GM12878 (cell line): ENCODE results near the gene CTXND1. TPM values are rescaled to one million over a fixed set of nuclear protein-coding genes. Genes with fewer than 3 reads are reported as not detected.

Source experiments
- BMI1 ChIP-seq: fragments of 450-650 bp; IDR thresholded peaks from 2 replicates; pipeline ENCODE4 v1.6.1; 2016; ENCODE audit warnings: mild to moderate bottlenecking, moderate library complexity, borderline replicate concordance
- CHD1 ChIP-seq: IDR thresholded peaks from 2 replicates; pipeline ENCODE4 v1.6.1; 2012; ENCODE audit warnings: low read depth, low read length, improper control_type of control experiment
- CREM ChIP-seq: IDR thresholded peaks from 2 replicates; pipeline ENCODE4 v1.6.1; 2014; ENCODE audit warnings: antibody characterized with exemption, low read depth
- HDGF ChIP-seq: fragments of 450-650 bp; IDR thresholded peaks from 2 replicates; pipeline ENCODE4 v1.6.1; 2016; ENCODE audit warnings: antibody characterized with exemption
- JUNB ChIP-seq: IDR thresholded peaks from 2 replicates; pipeline ENCODE4 v1.6.1; 2016; ENCODE audit warnings: antibody characterized with exemption, mild to moderate bottlenecking
- NFYB ChIP-seq: IDR thresholded peaks from 2 replicates; pipeline ENCODE4 v1.6.1; 2011; ENCODE audit warnings: low read depth, mild to moderate bottlenecking, low read length, improper control_type of control experiment, moderate library complexity; ENCODE audit not compliant: insufficient read depth
- STAT1 ChIP-seq: fragments of 450-650 bp; conservative IDR thresholded peaks from 2 replicates; pipeline ENCODE4 v1.6.1; 2014; ENCODE audit warnings: antibody characterized with exemption, mild to moderate bottlenecking
- TCF3 ChIP-seq: IDR thresholded peaks from 2 replicates; pipeline ENCODE4 v1.6.1; 2012; ENCODE audit warnings: low read depth, mild to moderate bottlenecking, low read length, borderline replicate concordance; ENCODE audit not compliant: insufficient read depth
- YY1 ChIP-seq: IDR thresholded peaks from 2 replicates; pipeline ENCODE4 v1.6.1; 2011; ENCODE audit warnings: low read depth, mild to moderate bottlenecking, low read length
- ZNF217 ChIP-seq: fragments of 450-650 bp; IDR thresholded peaks from 2 replicates; pipeline ENCODE4 v1.6.1; 2017; ENCODE audit warnings: antibody characterized with exemption, mild to moderate bottlenecking
- ZSCAN29 ChIP-seq: fragments of 450-650 bp; IDR thresholded peaks from 2 replicates; pipeline ENCODE4 v1.6.1; 2017; ENCODE audit warnings: mild to moderate bottlenecking, moderate library complexity
- polyA plus RNA-seq, 11 experiments: library from polyadenylated mRNA; depleted of rRNA in 4 of 11; unstranded in 6 of 11; stranded (reverse) in 5 of 11; fragments of >200 nt; fragmentation: Nextera tagmentation in 4 of 11; fragmentation: Illumina TruSeq in 1 of 11; extraction: Ambion mirVana in 4 of 11; extraction: Trizol in 1 of 11; gene quantifications; 1 replicate in 1 of 11; 2 replicates in 10 of 11; pipeline versions ENCODE4 v1.2.1 to v1.2.3, GENCODE V29; 2011 to 2016; ENCODE audit warnings: inconsistent platforms in 2 of 11, missing spikeins in 2 of 11, low read depth in 1 of 11
- total RNA-seq, 4 experiments: library from RNA; depleted of rRNA in 3 of 4; stranded (reverse); fragments of >200 nt in 3 of 4; fragmentation: Illumina TruSeq in 1 of 4; extraction: Trizol in 1 of 4; gene quantifications; 2 replicates each; pipeline versions ENCODE4 v1.2.1 to v1.2.3, GENCODE V29; 2013 to 2021
- TF ChIP-seq, protein P1 (sequence below): IDR thresholded peaks from 2 replicates; pipeline ENCODE4 v1.6.1; 2011; ENCODE audit warnings: borderline replicate concordance, low read depth, mild to moderate bottlenecking, moderate library complexity, low read length; ENCODE audit not compliant: insufficient read depth, poor library complexity, severe bottlenecking
- TF ChIP-seq, protein P2 (sequence below): IDR thresholded peaks from 2 replicates; pipeline ENCODE4 v1.6.1; 2011; ENCODE audit warnings: low read depth, mild to moderate bottlenecking, low read length, moderate library complexity, borderline replicate concordance; ENCODE audit errors: extremely low read depth
- TF ChIP-seq, protein P3 (sequence below): fragments of 450-650 bp; IDR thresholded peaks from 2 replicates; pipeline ENCODE4 v1.6.1; 2017; ENCODE audit warnings: mild to moderate bottlenecking, moderate library complexity
- TF ChIP-seq, protein P4 (sequence below): IDR thresholded peaks from 2 replicates; pipeline ENCODE4 v1.6.1; 2012; ENCODE audit warnings: low read depth, low read length, improper control_type of control experiment
- TF ChIP-seq, protein P5 (sequence below): IDR thresholded peaks from 2 replicates; pipeline ENCODE4 v1.6.1; 2012; ENCODE audit warnings: low read length, inconsistent platforms
- TF ChIP-seq, protein P6 (sequence below): IDR thresholded peaks from 2 replicates; pipeline ENCODE4 v1.6.1; 2011; ENCODE audit warnings: borderline replicate concordance, low read depth, mild to moderate bottlenecking, moderate library complexity, mixed read lengths, low read length; ENCODE audit not compliant: insufficient read depth; ENCODE audit errors: extremely low read length

Gene CTXND1
- total and polyA plus RNA-seq, 10 of the 15 experiments (the other 5 are each of a cell fraction or from before 2014, with no cell fraction given), result under 0.01 to 0.03 (median 0.02) TPM; not detected in 7

DNA sequence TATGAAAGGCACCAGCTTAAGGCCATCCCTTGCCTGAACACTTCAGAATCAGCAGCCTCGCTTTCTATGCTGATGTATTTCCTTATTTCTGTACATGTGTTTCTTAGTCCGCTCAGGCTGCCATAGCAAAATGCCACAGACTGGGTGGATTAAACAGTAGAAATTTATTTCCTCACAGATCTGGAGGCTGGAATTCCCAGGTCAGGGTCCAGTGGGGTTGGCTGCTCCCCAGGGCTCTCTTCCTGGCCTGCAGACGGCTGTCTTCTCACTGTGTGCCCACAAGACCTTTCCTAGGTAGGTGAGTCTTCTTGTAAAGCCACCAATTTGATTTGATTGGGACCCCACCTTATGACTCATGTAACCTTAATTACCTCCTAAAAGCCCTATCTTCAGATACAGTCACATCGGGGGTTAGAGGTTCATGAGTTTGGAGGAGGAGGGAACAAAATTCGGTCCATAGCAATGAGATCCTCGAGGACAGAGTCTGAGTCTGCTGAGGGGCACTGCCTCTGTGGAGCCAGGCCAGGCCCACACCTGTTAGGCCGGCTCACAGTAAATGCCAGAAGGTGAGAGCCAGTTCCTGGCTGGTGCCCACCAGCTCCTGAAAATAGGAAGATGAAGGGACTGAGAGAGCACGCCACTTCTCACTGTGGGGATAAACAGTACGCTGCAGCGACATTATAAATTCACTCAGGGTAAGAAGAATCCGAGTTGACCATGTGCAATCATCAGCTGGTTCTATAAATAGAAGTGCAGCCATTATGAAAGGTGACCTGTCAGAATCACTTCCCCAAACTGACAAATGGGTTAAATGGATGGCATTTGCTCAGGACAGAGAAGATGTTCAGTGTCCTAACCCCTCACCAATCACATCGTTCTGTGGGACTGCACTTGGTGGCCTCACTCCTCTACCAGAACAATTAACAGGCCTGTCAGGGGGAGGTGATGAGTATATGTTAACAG, 41.1 kb downstream of the CTXND1 start (continued):
- TF ChIP-seq, protein P1, sequence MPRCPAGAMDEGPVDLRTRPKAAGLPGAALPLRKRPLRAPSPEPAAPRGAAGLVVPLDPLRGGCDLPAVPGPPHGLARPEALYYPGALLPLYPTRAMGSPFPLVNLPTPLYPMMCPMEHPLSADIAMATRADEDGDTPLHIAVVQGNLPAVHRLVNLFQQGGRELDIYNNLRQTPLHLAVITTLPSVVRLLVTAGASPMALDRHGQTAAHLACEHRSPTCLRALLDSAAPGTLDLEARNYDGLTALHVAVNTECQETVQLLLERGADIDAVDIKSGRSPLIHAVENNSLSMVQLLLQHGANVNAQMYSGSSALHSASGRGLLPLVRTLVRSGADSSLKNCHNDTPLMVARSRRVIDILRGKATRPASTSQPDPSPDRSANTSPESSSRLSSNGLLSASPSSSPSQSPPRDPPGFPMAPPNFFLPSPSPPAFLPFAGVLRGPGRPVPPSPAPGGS, result no peak
- TF ChIP-seq JUNB (no peak), YY1 (peak; percentile 89), NFYB (0 out of 2 replicates have a peak, but pooled peaks have one; percentile 40), ZSCAN29 (0 out of 2 replicates have a peak, but pooled peaks have one; percentile 37), CREM (no peak), STAT1 (no peak), ZNF217 (no peak), BMI1 (no peak), CHD1 (no peak), HDGF (no peak), TCF3 (no peak)
- TF ChIP-seq, protein P2, sequence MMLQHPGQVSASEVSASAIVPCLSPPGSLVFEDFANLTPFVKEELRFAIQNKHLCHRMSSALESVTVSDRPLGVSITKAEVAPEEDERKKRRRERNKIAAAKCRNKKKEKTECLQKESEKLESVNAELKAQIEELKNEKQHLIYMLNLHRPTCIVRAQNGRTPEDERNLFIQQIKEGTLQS, result no peak
- TF ChIP-seq, protein P3, sequence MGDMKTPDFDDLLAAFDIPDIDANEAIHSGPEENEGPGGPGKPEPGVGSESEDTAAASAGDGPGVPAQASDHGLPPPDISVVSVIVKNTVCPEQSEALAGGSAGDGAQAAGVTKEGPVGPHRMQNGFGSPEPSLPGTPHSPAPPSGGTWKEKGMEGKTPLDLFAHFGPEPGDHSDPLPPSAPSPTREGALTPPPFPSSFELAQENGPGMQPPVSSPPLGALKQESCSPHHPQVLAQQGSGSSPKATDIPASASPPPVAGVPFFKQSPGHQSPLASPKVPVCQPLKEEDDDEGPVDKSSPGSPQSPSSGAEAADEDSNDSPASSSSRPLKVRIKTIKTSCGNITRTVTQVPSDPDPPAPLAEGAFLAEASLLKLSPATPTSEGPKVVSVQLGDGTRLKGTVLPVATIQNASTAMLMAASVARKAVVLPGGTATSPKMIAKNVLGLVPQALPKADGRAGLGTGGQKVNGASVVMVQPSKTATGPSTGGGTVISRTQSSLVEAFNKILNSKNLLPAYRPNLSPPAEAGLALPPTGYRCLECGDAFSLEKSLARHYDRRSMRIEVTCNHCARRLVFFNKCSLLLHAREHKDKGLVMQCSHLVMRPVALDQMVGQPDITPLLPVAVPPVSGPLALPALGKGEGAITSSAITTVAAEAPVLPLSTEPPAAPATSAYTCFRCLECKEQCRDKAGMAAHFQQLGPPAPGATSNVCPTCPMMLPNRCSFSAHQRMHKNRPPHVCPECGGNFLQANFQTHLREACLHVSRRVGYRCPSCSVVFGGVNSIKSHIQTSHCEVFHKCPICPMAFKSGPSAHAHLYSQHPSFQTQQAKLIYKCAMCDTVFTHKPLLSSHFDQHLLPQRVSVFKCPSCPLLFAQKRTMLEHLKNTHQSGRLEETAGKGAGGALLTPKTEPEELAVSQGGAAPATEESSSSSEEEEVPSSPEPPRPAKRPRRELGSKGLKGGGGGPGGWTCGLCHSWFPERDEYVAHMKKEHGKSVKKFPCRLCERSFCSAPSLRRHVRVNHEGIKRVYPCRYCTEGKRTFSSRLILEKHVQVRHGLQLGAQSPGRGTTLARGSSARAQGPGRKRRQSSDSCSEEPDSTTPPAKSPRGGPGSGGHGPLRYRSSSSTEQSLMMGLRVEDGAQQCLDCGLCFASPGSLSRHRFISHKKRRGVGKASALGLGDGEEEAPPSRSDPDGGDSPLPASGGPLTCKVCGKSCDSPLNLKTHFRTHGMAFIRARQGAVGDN, result no peak
- TF ChIP-seq, protein P4, sequence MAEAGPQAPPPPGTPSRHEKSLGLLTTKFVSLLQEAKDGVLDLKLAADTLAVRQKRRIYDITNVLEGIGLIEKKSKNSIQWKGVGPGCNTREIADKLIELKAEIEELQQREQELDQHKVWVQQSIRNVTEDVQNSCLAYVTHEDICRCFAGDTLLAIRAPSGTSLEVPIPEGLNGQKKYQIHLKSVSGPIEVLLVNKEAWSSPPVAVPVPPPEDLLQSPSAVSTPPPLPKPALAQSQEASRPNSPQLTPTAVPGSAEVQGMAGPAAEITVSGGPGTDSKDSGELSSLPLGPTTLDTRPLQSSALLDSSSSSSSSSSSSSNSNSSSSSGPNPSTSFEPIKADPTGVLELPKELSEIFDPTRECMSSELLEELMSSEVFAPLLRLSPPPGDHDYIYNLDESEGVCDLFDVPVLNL, result no peak
- TF ChIP-seq, protein P5, sequence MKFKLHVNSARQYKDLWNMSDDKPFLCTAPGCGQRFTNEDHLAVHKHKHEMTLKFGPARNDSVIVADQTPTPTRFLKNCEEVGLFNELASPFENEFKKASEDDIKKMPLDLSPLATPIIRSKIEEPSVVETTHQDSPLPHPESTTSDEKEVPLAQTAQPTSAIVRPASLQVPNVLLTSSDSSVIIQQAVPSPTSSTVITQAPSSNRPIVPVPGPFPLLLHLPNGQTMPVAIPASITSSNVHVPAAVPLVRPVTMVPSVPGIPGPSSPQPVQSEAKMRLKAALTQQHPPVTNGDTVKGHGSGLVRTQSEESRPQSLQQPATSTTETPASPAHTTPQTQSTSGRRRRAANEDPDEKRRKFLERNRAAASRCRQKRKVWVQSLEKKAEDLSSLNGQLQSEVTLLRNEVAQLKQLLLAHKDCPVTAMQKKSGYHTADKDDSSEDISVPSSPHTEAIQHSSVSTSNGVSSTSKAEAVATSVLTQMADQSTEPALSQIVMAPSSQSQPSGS, result no peak
- TF ChIP-seq, protein P6, sequence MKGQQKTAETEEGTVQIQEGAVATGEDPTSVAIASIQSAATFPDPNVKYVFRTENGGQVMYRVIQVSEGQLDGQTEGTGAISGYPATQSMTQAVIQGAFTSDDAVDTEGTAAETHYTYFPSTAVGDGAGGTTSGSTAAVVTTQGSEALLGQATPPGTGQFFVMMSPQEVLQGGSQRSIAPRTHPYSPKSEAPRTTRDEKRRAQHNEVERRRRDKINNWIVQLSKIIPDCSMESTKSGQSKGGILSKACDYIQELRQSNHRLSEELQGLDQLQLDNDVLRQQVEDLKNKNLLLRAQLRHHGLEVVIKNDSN, result no peak
